ENCODE data around the gene MB21D2.

DNA sequence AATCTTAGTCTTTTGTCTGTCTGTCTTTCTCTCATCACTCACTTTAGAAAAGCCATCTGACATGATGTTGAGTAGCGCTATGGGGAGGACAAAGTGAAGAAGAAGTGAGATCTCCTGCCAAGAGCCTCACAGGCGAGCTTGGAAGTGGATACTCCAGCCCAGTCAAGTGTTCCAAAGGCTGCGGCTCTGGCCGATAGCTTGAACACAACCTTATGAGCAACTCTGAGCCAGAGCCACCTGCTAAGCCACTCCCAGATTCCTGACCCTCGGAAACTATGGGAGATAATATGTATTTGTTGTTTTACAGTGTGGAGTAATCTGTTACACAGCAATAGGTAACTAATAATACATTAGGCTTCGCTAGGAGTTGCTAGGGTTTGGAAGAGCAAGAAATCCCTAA, 76.2 kb downstream of the MB21D2 start:
- TF ChIP-seq POLR2A (IDR thresholded peaks at IDR 0.05; ENCODE audit: borderline replicate concordance, extremely low read depth, insufficient read depth, insufficient read length) (no peak), EZH2 (IDR thresholded peaks at IDR 0.05) (no peak), ZFX (IDR thresholded peaks at IDR 0.05) (no peak), SP1 (IDR thresholded peaks at IDR 0.05; ENCODE audit: low read depth) (no peak), SRF (IDR thresholded peaks at IDR 0.05; ENCODE audit: low read depth) (no peak), POLR2AphosphoS5 (IDR thresholded peaks at IDR 0.05; ENCODE audit: low read depth, low read length) (no peak), MAX (IDR thresholded peaks at IDR 0.05) (no peak), FOSL1 (IDR thresholded peaks at IDR 0.05; ENCODE audit: low read depth) (no peak), JUND (IDR thresholded peaks at IDR 0.05) (no peak)
- TF ChIP-seq, protein P1, sequence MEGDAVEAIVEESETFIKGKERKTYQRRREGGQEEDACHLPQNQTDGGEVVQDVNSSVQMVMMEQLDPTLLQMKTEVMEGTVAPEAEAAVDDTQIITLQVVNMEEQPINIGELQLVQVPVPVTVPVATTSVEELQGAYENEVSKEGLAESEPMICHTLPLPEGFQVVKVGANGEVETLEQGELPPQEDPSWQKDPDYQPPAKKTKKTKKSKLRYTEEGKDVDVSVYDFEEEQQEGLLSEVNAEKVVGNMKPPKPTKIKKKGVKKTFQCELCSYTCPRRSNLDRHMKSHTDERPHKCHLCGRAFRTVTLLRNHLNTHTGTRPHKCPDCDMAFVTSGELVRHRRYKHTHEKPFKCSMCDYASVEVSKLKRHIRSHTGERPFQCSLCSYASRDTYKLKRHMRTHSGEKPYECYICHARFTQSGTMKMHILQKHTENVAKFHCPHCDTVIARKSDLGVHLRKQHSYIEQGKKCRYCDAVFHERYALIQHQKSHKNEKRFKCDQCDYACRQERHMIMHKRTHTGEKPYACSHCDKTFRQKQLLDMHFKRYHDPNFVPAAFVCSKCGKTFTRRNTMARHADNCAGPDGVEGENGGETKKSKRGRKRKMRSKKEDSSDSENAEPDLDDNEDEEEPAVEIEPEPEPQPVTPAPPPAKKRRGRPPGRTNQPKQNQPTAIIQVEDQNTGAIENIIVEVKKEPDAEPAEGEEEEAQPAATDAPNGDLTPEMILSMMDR (IDR thresholded peaks at IDR 0.05 in 2 of 3, conservative IDR thresholded peaks at IDR 0.05 in 1 of 3; ENCODE audit: borderline replicate concordance in 1 of 3, insufficient read depth in 1 of 3, low read depth in 2 of 3, low read length in 2 of 3) = no peak
- TF ChIP-seq, protein P2, sequence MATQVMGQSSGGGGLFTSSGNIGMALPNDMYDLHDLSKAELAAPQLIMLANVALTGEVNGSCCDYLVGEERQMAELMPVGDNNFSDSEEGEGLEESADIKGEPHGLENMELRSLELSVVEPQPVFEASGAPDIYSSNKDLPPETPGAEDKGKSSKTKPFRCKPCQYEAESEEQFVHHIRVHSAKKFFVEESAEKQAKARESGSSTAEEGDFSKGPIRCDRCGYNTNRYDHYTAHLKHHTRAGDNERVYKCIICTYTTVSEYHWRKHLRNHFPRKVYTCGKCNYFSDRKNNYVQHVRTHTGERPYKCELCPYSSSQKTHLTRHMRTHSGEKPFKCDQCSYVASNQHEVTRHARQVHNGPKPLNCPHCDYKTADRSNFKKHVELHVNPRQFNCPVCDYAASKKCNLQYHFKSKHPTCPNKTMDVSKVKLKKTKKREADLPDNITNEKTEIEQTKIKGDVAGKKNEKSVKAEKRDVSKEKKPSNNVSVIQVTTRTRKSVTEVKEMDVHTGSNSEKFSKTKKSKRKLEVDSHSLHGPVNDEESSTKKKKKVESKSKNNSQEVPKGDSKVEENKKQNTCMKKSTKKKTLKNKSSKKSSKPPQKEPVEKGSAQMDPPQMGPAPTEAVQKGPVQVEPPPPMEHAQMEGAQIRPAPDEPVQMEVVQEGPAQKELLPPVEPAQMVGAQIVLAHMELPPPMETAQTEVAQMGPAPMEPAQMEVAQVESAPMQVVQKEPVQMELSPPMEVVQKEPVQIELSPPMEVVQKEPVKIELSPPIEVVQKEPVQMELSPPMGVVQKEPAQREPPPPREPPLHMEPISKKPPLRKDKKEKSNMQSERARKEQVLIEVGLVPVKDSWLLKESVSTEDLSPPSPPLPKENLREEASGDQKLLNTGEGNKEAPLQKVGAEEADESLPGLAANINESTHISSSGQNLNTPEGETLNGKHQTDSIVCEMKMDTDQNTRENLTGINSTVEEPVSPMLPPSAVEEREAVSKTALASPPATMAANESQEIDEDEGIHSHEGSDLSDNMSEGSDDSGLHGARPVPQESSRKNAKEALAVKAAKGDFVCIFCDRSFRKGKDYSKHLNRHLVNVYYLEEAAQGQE (IDR thresholded peaks at IDR 0.05; ENCODE audit: low read depth) = no peak
- TF ChIP-seq, protein P3, sequence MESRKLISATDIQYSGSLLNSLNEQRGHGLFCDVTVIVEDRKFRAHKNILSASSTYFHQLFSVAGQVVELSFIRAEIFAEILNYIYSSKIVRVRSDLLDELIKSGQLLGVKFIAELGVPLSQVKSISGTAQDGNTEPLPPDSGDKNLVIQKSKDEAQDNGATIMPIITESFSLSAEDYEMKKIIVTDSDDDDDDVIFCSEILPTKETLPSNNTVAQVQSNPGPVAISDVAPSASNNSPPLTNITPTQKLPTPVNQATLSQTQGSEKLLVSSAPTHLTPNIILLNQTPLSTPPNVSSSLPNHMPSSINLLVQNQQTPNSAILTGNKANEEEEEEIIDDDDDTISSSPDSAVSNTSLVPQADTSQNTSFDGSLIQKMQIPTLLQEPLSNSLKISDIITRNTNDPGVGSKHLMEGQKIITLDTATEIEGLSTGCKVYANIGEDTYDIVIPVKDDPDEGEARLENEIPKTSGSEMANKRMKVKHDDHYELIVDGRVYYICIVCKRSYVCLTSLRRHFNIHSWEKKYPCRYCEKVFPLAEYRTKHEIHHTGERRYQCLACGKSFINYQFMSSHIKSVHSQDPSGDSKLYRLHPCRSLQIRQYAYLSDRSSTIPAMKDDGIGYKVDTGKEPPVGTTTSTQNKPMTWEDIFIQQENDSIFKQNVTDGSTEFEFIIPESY (IDR thresholded peaks at IDR 0.05; ENCODE audit: extremely low read depth, insufficient replicate concordance, low read length) = no peak

All from HCT116 (cell line).